DND-41 (cell line): Measurements from ENCODE around the gene CARHSP1.

Source experiments
- CTCF ChIP-seq: IDR thresholded peaks from 2 replicates; pipeline ENCODE4 v1.5.1; 2012; ENCODE audit warnings: borderline replicate concordance, low read length, moderate library complexity, mild to moderate bottlenecking; ENCODE audit not compliant: poor library complexity, severe bottlenecking; ENCODE audit errors: extremely low read depth
- EZH2 ChIP-seq: IDR thresholded peaks from 3 replicates; pipeline ENCODE4 v1.6.1; 2012; ENCODE audit warnings: borderline replicate concordance, low read depth, mild to moderate bottlenecking, moderate library complexity, low read length, inconsistent platforms; ENCODE audit not compliant: severe bottlenecking

- TF ChIP-seq CTCF: no peak
- no peak for TF ChIP-seq EZH2
Observed at GRCh38 chr16:8912793-8913192, 44.0 kb upstream of the CARHSP1 start.
